GM10847 (cell line): ENCODE measurements around the gene SET.

Source experiments
- POLR2A ChIP-seq: IDR thresholded peaks from 2 replicates; pipeline ENCODE4 v1.6.1; 2011; ENCODE audit not compliant: insufficient read length; ENCODE audit errors: extremely low read depth

The SET gene

GRCh38 chr9:128719919-128720605 is 31.0 kb downstream of the SET start:
- no peak for TF ChIP-seq POLR2A

DNA sequence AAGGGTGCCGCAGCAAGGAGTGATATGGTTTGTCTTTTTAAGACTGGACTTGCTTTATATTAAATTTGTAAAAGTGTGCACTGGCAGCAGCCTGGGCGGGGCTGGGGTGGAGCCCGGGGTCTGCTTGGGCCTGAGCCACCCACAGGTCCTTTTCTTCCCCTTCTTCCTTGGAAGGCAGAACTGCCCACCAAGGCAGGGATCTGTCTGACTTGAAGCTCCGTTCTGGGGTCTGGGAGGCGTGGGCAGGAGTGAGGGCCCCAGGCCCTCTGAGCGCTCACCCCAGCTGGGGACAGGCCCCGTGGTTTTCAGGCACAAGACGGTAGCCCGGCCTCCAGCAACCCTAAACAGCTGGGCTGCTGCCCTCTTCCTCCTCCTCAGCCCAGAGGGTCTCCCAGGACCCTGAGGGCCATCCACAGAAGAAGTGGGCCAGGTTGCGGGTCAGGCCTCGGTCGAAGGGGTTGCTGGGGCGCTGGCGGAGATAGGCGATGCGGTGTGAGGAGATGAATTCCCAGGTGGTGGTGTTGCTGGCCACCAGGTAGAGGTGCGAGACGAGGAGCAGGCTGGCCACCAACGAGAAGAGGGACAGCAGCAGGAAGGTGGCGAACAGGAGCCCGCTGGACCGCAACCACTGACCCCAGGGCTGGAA is 31.9 kb downstream of the SET start:
- TF ChIP-seq POLR2A, result no peak

DNA sequence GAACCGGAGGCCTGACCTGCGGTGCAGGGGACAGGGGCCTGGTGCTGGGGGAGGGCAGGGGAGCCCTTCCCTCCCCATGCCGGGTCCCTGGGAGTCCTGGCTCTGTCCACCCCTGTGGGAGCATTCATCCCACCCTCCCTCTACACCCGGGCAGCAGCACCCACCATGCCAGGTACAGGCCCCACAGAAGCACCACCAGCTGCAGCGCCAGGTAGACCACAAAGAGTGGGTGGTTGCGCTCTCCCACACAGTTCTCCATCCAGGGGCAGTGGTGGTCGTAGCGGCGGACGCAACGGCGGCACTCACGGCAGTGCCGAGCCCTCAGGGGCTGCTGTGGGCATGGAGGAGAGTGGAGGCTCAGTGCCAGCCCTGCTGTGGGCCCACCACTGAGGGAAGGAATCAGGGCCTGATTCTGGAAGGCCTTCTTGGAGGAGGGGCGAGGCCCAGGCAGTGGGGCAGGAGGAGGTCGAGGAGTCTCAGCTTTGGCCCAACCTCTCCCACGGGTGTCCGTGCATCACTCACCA is 32.5 kb downstream of the SET start:
- no peak for TF ChIP-seq POLR2A

GRCh38 chr9:128722380-128723351 is 33.6 kb downstream of the SET start:
- TF ChIP-seq POLR2A, result no peak

- no peak for TF ChIP-seq POLR2A
These were observed 34.4 kb downstream of the SET start for GRCh38 chr9:128723352-128723865.

GRCh38 chr9:128723866-128724743 is 35.1 kb downstream of the SET start, which contains the start of gene ZDHHC12:
ZDHHC12 (minus strand) TSS chr9:128724127; CDS start chr9:128724093, 34 bp downstream.
- peak; percentile 98 for TF ChIP-seq POLR2A

DNA sequence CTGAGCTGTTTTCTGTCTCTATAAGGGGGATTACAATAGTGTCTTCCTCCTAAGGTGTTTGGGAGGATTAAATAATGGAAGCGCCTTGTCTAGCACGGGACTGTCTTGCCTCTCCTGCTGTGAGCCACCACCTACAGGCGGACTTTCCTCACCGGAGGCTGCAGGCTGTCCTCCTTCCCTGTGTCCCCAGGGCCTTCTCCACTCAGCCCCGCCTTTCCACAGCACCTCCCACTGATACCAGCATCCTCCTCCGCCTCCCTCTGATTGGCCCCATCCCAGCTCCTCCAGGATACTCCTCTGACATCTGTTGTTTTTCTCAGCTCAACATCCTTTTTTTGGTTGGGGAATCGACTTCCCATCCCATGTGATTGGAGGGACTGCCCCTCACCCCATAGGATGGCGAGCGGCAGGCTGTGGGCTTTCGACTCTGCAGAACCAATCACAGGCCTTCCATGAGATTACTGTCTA is 35.8 kb downstream of the SET start:
- TF ChIP-seq POLR2A, result no peak

DNA sequence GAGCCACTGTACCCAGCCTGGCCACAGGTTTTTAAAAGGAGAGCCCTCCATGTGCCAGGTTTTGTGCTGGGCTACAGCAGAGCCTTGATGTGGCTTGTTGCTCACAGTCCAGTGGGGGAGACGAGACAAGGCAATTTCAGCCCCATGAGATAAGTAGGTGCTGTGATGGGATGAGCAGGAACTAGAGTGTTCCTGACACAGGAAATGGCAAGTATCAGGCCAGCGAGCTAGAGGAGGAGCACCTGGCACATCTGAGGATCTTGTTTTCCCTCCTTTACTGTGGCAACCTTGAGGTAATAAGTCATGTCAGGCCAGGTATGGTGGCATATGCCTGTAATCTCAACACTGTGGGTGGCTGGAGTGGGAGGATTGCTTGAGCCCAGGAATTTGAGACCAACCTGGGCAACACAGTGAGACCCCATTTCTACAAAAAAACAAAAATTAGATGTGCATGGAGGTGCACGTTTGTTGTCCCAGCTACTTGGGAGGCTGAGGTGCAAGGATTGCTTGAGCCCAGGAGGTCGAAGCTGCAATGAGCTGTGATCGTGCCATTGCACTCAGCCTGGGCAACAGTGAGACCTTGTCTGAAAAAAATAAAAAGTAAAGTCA is 38.7 kb downstream of the SET start:
- no peak for TF ChIP-seq POLR2A

DNA sequence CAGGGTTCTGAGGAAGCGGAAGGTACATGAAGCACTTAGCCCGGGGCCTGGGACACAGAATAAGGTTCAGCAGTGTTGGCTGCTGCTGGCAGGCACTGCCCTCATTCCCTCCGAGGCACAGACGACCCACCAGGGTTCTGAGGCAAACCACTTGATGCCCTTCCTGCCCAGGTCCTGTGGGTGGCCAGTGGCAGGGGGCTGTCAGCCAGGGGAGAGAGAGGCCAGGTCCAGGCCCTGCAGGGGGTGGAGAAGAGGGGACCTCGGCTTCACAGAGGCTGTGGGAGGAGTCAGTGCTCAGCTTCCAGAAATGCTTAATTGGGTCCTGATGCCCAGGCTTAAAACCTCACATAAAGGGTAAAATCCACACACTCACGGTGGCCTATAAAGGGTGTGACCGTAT is 39.3 kb downstream of the SET start:
- no peak for TF ChIP-seq POLR2A

GRCh38 chr9:128729302-128729701 is 40.3 kb downstream of the SET start:
- no peak for TF ChIP-seq POLR2A

DNA sequence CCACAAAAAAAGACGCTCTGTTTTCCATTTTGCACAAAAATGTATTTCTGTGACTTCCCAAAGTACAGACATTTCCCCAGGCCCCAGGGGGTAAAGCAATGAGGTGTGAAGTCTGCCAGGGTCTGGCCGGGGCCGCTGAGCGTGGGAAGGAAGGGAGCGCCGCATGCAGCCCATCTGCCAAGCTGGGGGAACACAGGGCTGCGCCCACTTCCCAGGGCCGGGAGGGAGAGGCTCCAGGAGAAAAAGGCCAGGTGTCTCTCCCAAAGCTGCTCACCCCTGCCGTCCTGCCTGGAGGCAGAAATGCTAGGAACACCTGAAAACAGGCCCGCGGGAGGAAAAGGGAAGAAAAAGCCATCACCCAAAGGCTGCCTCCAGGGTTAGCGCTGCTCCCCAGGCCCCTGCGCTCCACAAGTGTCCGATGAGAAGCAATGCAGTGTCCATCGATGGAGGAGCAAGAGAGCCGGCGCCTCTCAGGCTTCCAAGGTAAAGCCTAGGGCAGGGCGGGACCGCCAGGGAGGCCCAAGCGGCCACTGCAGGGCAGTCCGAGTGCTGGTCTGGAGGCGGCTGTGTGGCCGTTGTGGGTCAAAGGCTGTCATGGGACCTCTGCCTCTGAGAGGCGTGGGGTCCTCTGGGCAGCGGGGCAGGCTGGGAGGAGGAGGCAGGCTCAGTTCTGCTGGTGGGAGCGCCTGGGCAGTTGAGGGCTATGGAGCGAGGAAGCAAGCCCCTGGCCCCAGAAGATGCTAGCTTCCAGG is 40.9 kb downstream of the SET start:
- TF ChIP-seq POLR2A, result no peak

DNA sequence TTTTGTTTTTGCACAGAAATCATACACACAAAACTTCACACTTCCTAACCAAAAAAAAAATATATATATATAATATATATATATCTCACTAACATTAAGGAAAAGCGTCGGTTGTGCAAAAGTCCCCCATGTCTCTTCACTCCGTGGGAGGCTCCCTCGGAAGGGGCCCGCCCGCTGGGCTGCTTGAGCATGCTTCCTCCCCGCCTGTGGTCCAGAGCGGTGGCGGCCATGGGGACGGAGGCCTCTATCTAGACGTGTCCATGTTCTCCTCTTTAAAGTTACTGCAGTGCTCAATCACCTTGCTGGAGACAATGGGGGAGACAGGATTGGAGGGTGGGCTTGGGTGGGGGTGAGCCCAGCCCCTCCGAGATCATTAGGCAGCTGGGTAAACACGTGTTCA is 42.1 kb downstream of the SET start:
- no peak for TF ChIP-seq POLR2A

DNA sequence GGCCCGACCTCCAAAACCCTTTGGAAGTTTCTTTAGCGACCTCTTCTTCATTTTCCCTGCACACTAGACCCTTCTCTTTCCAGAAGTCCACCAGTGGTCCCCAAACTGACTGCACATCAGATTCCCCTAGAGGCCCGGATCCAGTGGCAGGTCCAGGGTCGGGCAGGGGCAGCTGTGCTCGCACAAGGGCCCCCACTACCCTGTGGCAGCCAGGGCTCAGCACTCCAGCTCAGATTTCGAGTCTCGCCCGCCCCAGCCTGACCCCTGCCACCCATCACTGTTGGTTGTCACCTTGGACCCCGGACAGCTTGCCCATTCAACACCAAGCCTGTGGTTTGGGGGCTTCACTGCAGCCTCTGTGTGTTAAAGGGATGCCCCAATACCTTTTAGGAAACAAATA is 42.7 kb downstream of the SET start:
- TF ChIP-seq POLR2A, result no peak
